Measurements from ENCODE around the gene CKLF.
"Not testable (repeated sequence)": the region's sequence is repeated elsewhere in the genome, so short reads cannot be mapped to it uniquely, and the experiment has no call there.

The CKLF gene

GRCh38 chr16:66572356-66572755 is 20.0 kb downstream of the CKLF start:
- no peak for FAIRE-seq

- FAIRE-seq = no peak
Observed at GRCh38 chr16:66574081-66574480, 21.7 kb downstream of the CKLF start.

- no peak for FAIRE-seq
Observed at GRCh38 chr16:66574531-66574930, 22.2 kb downstream of the CKLF start.

GRCh38 chr16:66575060-66575459 is 22.7 kb downstream of the CKLF start:
- FAIRE-seq = no peak

GRCh38 chr16:66576296-66576695 is 23.9 kb downstream of the CKLF start:
- FAIRE-seq = no peak

- no peak for FAIRE-seq
Observed at GRCh38 chr16:66578651-66579531, 26.5 kb downstream of the CKLF start, which contains the start of gene CMTM2. Gene CMTM2 (plus strand): TSS chr16:66579463. CDS start chr16:66579608, 145 bp downstream.

GRCh38 chr16:66580605-66581209 is 28.3 kb downstream of the CKLF start:
- FAIRE-seq = peak; percentile 17

- no peak for FAIRE-seq
Observed at GRCh38 chr16:66581246-66581952, 29.0 kb downstream of the CKLF start.

GRCh38 chr16:66585481-66586239 is 33.3 kb downstream of the CKLF start:
- FAIRE-seq = no peak

- FAIRE-seq = no peak
Observed at GRCh38 chr16:66587881-66588600, 35.7 kb downstream of the CKLF start.

GRCh38 chr16:66588981-66589713 is 36.8 kb downstream of the CKLF start:
- no peak for FAIRE-seq

GRCh38 chr16:66590322-66590721 is 37.9 kb downstream of the CKLF start:
- no peak for FAIRE-seq

- no peak for FAIRE-seq
Observed at GRCh38 chr16:66591018-66591417, 38.6 kb downstream of the CKLF start.

GRCh38 chr16:66592241-66592640 is 39.9 kb downstream of the CKLF start:
- no peak for FAIRE-seq

- no peak for FAIRE-seq
Observed at GRCh38 chr16:66592814-66593213, 40.4 kb downstream of the CKLF start.

GRCh38 chr16:66594739-66595138 is 42.4 kb downstream of the CKLF start:
- FAIRE-seq = no peak

- not testable (repeated sequence) for FAIRE-seq
Observed at GRCh38 chr16:66596559-66596958, 44.2 kb downstream of the CKLF start.

- no peak for FAIRE-seq
Observed at GRCh38 chr16:66596986-66597848, 44.8 kb downstream of the CKLF start.

- no peak for FAIRE-seq
Observed at GRCh38 chr16:66598111-66598510, 45.7 kb downstream of the CKLF start.

GRCh38 chr16:66599726-66600125 is 47.4 kb downstream of the CKLF start:
- FAIRE-seq = no peak
